GM08714 (cell line): ENCODE data around the gene ACTRT2.

Experiments
- H3K4me3 ChIP-seq: fragments of 200-500 bp; sonication (Bioruptor generic); 2 replicates; pipeline ENCODE4 v1.5.1; 2014; ENCODE audit warnings: mild to moderate bottlenecking, low read length, inconsistent platforms
- ZNF274 ChIP-seq: IDR thresholded peaks from 2 replicates; pipeline ENCODE4 v1.6.1; 2012; ENCODE audit warnings: mild to moderate bottlenecking, low read depth, low read length

Gene ACTRT2

DNA sequence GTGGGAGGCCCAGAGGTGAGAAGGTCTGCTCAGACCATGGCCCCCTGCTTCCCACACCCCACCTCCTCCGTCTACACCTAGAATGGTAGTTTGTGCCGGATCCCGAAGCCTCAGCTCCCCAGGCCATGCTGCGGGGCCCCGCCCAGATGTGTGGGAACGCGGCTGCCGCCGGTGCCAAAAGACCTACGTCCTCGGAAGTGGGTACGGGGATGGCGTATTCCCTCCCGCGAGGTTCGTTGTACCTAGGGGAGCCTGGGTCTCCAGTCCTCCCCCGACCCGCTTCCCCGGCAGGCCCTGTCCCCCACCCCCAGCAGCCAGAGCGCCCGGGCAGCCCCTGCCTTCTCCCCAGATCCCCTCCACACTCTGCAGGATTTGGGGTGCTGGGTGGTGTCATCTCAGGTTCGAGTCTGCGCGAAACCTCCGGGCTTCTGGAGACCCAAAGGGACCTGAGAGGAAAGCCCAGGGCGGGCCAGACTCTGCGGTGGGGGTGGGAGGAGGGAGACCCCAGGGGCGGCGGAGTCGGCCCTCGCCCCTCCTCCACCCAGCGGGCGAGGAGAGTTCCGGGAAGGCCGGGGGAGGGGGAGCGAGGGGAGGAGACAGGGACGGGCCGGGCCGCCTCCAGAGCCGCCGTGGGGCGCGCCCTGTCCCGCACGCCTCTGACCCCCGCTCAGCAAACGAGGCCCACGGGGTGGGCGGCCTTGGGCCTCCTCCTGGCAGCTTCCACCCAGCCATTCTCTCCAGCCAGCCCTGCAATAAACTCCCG lies 41.5 kb downstream of the ACTRT2 start:
- H3K4me3 ChIP-seq = no peak overlapping the region
- TF ChIP-seq ZNF274 = no peak

DNA sequence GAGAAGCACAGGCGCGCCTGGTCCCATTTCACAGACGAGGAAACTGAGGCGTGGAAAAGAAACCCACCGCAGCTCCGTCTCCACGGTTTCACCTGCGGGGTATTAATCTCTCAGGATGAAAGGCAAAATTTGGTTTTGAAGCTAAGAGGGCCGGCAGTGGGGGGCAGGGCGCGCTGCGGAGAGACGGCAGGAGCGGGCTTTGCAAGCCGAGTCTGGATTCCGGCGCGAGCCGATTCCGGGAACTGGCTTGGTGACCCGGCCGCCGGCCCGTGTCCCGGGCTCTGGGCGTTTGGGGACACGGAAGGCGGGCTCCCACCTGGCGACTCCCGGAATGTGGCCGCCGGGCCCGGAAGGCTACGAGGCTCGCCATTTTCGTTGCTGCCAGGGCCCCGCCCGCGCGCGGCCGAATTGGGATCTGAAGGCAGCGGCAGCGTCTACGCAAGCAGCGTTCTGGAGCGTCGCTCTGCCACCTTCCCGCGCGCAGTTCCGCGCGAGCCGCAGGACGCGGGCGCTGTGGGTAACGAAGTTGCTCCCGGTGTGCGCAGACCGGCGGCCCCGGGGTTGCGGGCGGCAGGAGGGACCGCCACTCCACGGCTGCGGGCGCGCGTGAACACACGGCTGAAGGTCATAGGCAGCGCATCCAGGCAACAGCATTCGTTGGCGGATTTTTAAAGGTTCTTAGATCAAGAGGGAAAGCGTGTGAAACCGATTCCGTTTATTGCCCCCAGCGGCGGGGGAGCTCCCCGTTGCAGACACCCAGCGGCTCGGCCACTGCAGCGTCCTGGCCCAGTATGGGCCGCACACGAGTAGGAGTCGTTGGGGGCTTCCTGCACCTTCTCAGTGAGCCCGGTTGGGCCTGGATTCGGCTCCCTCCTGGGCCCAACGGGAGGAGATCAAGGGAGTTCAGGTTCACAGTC lies 42.4 kb downstream of the ACTRT2 start:
- TF ChIP-seq ZNF274 = no peak
- H3K4me3 ChIP-seq = no peak overlapping the region

DNA sequence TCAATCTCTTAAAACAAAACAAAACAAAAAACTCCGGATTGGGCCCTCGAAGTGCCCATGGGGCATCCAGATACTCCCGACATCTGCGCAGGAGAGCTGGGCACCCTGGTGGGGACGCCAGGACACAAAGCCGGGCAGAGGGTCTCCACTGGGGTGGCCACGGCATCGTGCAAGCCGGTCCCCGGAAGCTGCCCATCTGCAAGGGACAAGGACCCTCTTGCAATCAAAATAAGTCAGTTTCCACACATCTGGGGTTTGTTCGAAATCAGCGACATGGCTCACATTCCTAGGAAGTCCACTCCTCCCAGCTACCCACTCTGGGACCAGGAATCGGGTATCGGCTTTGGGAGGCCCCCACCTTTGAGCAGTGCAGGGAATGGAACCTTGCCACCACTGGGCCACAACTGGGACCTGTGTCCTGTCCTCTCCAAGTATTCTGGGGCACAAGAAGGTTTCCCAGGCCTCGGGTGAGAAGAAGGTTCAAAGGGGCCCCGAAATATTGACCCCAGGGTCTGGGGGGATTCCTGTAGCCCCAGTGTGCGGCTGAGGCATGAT lies 43.1 kb downstream of the ACTRT2 start:
- no peak overlapping the region for H3K4me3 ChIP-seq
- no peak for TF ChIP-seq ZNF274

DNA sequence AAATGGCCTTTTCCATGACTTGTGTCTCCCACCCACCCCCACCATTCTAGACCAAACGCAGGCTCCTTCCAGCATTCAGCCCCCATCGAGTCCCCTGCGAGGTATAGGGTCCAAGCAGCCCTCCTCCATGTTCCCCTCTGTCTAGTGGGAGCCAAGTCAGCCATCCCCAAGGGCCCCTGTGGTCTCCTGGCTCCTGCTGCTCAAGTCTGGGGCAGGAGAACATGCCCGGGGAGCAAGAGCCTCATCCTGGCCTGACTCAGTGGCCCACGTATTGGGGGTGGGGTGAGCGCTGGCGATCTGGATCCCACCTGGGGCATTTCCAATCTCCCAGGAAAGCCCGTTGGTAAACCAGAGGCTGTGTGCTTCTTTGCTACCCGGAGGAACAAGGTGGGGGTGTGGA lies 43.6 kb downstream of the ACTRT2 start:
- no peak for TF ChIP-seq ZNF274
- H3K4me3 ChIP-seq = no peak overlapping the region

DNA sequence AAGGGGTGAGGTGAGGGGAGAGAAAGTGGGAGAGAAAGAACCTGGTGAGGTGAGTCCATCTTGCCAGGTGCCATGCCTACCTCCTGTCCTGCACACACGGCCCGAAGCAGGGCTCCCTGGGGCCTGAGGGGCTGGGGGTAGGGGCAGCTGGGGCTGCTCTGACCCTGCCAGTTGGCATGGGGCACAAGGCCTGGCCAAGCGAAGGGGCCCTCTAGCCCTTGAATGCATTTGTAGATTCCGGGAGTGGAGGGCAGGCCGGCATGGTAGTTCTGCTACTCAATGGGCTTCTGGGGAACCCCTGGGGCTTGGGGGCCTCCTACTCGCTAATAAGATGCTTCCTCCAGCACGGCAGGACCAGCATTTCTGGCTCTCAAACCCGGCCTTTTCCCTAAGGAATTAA lies 44.1 kb downstream of the ACTRT2 start:
- no peak overlapping the region for H3K4me3 ChIP-seq
- no peak for TF ChIP-seq ZNF274

DNA sequence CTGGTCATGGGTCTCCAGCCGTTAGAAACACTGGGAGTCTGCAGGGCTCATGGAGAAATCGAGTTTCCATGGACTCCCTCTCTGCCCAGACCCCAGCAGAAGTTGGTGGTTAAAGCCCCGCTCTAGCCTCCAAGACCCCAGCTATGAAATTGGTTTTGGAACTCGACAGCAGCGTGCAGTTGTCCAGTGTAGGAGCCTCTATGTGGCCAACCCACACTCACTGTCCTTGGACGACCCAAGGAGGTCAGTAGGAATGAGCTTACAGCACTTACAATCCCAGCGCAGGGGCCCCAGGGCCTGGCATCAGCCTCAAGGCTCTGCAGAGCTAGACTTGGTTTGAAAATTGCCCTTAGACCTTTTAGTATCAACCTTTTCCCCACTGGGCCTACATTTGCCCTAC lies 44.5 kb downstream of the ACTRT2 start:
- no peak for TF ChIP-seq ZNF274

DNA sequence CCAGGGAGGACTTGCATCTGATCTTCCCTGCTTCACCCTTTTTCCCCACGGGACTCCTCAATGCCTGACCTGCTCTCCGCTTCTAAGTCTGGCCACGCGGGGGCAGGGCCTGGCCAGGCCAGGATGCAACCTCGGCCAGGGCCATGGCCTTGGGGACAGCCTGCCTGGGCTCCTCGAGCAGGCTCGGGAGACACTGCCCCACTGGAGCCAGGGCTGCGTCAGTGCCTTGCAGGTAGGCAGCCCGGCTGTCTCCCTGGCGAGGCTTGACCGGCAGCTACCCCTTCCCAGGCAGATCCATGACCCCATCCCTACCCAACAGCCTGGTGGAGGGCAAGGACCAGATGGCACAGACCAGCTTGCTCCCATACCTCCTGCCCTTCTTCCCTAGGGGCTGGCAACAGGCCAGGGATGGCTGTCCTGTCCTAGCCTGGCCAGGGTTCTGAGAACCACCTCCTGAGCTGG lies 45.0 kb downstream of the ACTRT2 start:
- no peak overlapping the region for H3K4me3 ChIP-seq
- TF ChIP-seq ZNF274 = no peak

More for the DNA sequence above, 44.5 kb downstream of the ACTRT2 start:
- no peak overlapping the region for H3K4me3 ChIP-seq

DNA sequence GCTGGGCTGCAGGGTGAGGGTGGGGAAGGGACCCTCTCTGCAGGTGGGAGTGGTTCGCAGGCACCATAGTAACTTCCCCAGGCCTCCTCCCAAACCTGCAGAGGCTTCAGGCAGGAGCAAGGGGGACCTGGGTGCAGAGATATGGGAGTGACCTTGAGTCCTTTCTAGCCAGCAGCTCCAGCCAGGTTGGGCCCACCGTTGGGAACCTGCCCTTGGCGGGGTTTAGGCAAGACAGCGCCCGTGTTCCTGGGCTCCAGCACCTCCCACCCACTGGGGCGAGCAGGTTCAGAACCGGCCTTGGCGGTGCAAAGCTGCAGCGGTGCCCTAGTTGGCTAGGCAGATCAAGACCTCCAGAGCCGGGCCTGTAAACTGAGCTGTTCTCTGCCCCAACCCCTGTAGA lies 45.6 kb downstream of the ACTRT2 start:
- H3K4me3 ChIP-seq = no peak overlapping the region
- TF ChIP-seq ZNF274 = no peak

DNA sequence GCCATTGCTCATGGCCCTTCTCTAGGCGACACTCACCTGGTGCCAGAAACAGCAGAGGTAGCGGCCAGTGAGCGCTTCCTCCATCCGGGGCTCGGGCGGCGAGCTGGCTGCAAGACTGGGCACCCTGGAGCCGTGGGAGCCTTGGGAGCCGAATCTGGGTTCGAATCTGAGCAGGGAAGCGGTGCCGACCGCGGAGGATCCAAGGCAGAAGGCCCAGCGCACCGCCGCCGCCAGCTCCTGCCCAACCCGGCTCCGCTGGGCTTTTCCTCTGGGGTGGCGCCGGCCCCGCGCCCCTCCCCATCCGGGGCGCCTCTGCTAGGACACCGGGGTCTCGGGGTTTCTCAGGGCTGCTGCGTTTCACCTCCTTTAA lies 46.0 kb downstream of the ACTRT2 start:
- TF ChIP-seq ZNF274 = no peak
- no peak overlapping the region for H3K4me3 ChIP-seq

DNA sequence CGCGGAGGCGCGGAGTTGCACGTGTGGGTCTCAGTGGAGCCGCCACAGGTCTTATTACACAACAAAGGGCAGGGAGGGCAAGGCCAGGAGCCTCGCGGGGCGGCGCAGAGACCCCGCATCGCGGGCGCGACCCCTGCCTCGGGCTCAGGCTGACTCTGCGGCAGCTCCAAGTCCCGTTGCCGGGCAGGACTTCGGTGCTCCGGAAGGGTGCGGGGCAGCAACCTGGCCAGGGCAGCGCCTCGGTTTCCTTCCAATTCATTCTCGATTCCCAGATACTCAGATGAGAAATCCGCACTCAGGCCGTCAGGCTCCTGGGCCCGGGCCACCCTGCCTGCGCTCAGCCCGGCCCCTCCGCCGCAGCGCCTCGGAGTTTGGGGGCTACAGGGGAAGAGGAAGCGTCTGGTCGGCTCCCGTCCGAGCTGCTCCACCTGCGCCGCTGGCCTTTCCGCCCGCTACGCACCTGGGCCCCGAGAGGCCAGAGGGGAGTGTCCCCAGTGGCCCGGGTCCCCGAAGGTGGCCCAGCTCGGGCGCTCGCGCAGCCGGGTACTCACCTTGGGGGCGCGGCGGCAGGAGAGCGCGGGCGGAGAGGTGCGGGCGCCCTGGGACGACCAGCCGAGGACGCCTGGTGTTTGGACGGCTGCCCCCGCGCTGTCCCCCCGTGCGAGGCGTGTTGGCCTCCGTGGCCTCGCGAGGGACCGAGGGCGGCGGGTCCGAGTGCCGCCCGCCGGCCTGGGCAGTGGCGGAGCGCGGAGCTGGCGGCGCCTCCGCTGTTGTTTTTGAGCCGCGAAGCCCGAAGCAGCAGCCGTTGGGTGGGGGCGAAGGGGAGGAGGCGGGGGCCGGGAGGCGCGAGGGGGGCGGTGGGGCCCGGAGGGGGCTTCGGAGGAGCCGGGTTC lies 46.6 kb downstream of the ACTRT2 start:
- TF ChIP-seq ZNF274 = no peak
- H3K4me3 ChIP-seq = no peak overlapping the region

DNA sequence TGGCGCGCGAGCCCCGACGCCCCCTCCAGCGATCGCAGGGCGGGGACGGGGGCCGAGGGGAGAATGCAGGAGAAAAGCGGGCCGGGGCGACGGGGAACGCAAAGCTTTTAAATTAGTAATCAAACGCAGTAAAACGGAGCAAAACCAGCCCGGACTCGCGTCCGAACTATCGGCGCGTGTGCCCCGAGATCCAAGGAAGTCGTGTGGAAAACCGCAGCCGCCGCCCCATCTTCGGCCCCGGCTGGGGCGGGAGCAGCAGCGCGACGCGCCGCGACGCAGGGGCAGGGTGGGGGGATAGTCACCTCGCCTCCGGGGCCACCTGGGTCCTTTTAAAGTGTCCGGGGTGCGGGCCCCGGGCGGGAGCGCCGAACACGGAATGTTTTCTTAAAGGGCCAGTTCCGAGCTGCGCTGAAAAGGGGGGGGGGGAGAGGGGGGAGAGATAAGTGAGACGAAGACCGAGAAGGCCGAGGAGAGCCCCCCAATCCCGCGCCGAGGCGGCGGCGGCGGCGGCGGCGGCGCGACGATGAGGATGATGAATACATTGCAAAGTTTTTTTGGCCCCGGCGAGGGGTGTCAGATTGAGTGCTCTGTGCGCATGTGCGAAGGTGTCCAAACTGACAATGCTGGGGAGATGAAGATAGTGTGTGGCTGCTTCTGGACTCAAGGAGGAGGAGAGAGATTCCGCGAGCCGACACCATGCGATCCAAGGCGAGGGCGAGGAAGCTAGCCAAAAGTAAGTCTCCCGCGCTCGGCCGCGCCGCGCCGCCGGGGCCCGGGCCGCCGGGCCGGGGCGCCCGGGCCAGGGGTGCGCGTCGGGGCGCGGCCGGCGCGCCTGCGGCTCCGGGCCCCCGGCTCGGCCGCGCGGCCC lies 47.5 kb downstream of the ACTRT2 start, which contains the start of gene PRDM16:
Gene PRDM16, plus strand, starts transcription at position 640 of the 868 bp plus-strand sequence. Its CDS starts 57 bp downstream, at position 697.
- no peak for TF ChIP-seq ZNF274

DNA sequence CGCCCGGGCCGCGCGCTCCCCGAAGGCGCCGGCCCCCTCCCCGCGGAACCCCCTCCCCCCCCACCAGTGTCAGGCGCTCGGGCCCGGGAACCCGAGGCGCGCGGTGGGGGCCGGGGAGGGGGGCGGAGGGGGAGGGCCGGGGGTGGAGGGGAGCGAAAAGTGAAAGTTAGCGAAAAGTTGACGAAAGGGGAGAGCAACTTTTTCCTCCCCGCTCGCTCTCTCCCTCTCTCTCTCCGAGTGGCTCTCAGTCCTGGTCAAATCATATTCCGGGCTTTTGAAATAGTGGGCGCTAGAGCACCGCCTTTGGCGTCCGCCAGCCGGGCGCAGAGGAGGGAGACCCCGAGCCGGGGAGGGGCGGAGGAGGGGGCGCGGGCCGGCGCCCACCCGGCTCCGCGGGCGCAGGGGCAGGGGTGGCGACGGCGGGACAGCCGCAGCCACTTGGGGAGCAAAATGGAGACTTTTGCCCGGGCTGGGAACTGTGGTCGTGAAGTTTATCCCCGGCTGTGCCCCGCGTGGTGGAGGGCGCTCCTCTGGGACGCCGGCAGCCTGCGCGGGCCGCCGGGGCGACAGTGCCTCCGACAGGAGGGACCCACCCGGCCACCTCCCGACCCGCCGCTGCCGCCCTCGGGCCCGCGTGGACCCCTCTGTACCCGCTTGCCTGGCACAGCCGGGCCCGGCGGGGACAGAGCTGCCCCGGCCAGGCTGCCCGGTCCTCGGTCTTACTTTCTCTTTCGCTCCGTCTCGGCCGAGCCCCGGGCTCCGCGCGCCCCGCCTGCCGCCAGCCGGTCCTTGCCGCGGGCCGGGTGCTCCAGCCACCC lies 48.4 kb downstream of the ACTRT2 start:
- no peak for TF ChIP-seq ZNF274
- H3K4me3 ChIP-seq = peak overlapping the region; percentile 55

More for the DNA sequence above, 47.5 kb downstream of the ACTRT2 start, which contains the start of gene PRDM16:
- peak within 1 kb of the TSS; percentile 55 for H3K4me3 ChIP-seq
